Glutamatergic neuron (in vitro differentiated cells): ENCODE measurements around the gene IRF2. TPM values are rescaled to one million over a fixed set of nuclear protein-coding genes. Genes with fewer than 3 reads are reported as not detected.

Experiments used
- DNase-seq: peaks from one replicate; pipeline ENCODE4 v3.0.0; 2022
- H3K27ac Mint-ChIP-seq: one replicate; pipeline ENCODE4 v1.8.0; 2020; ENCODE audit warnings: mild to moderate bottlenecking, mixed read lengths, inconsistent platforms; ENCODE audit not compliant: unreplicated experiment
- H3K27me3 Mint-ChIP-seq: one replicate; pipeline ENCODE4 v1.8.0; 2020; ENCODE audit warnings: mild to moderate bottlenecking, moderate library complexity, mixed read lengths, inconsistent platforms; ENCODE audit not compliant: unreplicated experiment
- H3K36me3 Mint-ChIP-seq: one replicate; pipeline ENCODE4 v1.8.0; 2020; ENCODE audit warnings: mild to moderate bottlenecking, mixed read lengths, inconsistent platforms; ENCODE audit not compliant: unreplicated experiment
- H3K4me1 Mint-ChIP-seq: one replicate; pipeline ENCODE4 v1.8.0; 2020; ENCODE audit warnings: mild to moderate bottlenecking, low read depth, mixed read lengths, inconsistent platforms; ENCODE audit not compliant: unreplicated experiment
- H3K4me3 Mint-ChIP-seq: one replicate; pipeline ENCODE4 v1.8.0; 2020; ENCODE audit warnings: mild to moderate bottlenecking, mixed read lengths, inconsistent platforms; ENCODE audit not compliant: unreplicated experiment
- H3K9me3 Mint-ChIP-seq: one replicate; pipeline ENCODE4 v1.8.0; 2020; ENCODE audit warnings: mild to moderate bottlenecking, moderate library complexity, mixed read lengths, inconsistent platforms; ENCODE audit not compliant: unreplicated experiment
- CTCF ChIP-seq: fragments of 200-600 bp; sonication (generic); IDR thresholded peaks from one replicate; pipeline ENCODE4 v1.5.0; 2021; ENCODE audit not compliant: partially characterized antibody, unreplicated experiment
- total RNA-seq: library from RNA; stranded (reverse); fragmentation: NEBNext Ultra II Directional; extraction: Animal tissue kit (Norgen Biotek cat#: 25700); gene quantifications from one replicate; pipeline ENCODE4 v1.2.1, GENCODE V29; 2021; ENCODE audit not compliant: unreplicated experiment

IRF2 gene
- total RNA-seq, 1 donor from 2014 or later, result 7.4 TPM

DNA sequence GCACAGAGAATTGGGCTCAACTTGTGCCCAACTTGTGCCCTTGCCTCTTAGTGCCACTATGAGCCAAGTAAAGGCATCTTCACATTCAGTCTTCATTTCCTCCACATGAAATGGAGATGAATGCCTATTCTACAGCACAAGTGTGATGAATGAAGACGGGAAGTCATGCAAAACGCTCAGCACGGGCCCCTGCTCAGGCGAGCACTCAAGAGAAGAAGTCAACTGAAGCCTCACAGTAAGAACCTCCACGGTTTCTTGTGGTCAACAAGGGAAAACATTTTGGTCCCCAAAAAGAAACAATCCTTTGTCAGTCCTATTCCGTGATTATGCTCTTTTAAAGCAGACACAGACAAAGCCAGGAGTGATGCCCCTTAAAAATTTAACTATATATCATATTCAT, 87.0 kb downstream of the IRF2 start:
- no peak for TF ChIP-seq CTCF
- DNase-seq, result no peak
- Mint-ChIP-seq H3K36me3 (peaks cover 6% of the 10 kb centered on the region), H3K27ac (no peak overlapping the region), H3K9me3 (no peaks in the 10 kb centered on the region), H3K27me3 (no peaks in the 10 kb centered on the region), H3K4me1 (peaks cover 25% of the 10 kb centered on the region), H3K4me3 (no peak overlapping the region)

GRCh38 chr4:184386271-184386781, 88.0 kb downstream of the IRF2 start:
- Mint-ChIP-seq H3K36me3 (peaks cover 6% of the 10 kb centered on the region), H3K27ac (no peak overlapping the region), H3K27me3 (no peaks in the 10 kb centered on the region), H3K4me1 (peaks cover 31% of the 10 kb centered on the region), H3K9me3 (no peaks in the 10 kb centered on the region), H3K4me3 (no peak overlapping the region)
- DNase-seq, result no peak
- no peak for TF ChIP-seq CTCF

GRCh38 chr4:184385705-184386141, 88.6 kb downstream of the IRF2 start:
- Mint-ChIP-seq H3K36me3 (peaks cover 6% of the 10 kb centered on the region), H3K4me1 (peaks cover 33% of the 10 kb centered on the region), H3K27me3 (no peaks in the 10 kb centered on the region), H3K4me3 (no peak overlapping the region), H3K27ac (no peak overlapping the region), H3K9me3 (no peaks in the 10 kb centered on the region)
- no peak for TF ChIP-seq CTCF
- DNase-seq, result no peak

- peaks cover 33% of the 10 kb centered on the region for H3K4me1 Mint-ChIP-seq
- no peak for DNase-seq
- peak overlapping the region; percentile 32 for H3K4me3 Mint-ChIP-seq
- TF ChIP-seq CTCF, result no peak
- no peaks in the 10 kb centered on the region for H3K27me3 Mint-ChIP-seq
- H3K27ac Mint-ChIP-seq, result no peak overlapping the region
- no peaks in the 10 kb centered on the region for H3K9me3 Mint-ChIP-seq
- H3K36me3 Mint-ChIP-seq, result peaks cover 6% of the 10 kb centered on the region
These were observed 89.4 kb downstream of the IRF2 start for GRCh38 chr4:184384810-184385557.

GRCh38 chr4:184384056-184384809, 90.1 kb downstream of the IRF2 start:
- Mint-ChIP-seq H3K27ac (no peak overlapping the region), H3K4me3 (peak overlapping the region; percentile 0), H3K27me3 (no peaks in the 10 kb centered on the region), H3K4me1 (peaks cover 29% of the 10 kb centered on the region), H3K9me3 (no peaks in the 10 kb centered on the region), H3K36me3 (peaks cover 6% of the 10 kb centered on the region)
- no peak for TF ChIP-seq CTCF
- DNase-seq, result no peak
